Immature natural killer cell (primary cell): ENCODE results near the gene GOSR2. TPM values are rescaled to one million over a fixed set of nuclear protein-coding genes. Genes with fewer than 3 reads are reported as not detected.
"Not testable (repeated sequence)": the region's sequence is repeated elsewhere in the genome, so short reads cannot be mapped to it uniquely, and the experiment has no call there.

ENCODE experiments used
- DNase-seq, 3 donors: peaks; one replicate each; pipeline ENCODE4 v3.0.0; 2022; ENCODE audit warnings: mixed read lengths in 1 of 3
- H3K27ac Mint-ChIP-seq, 6 donors: one replicate each; pipeline ENCODE4 v1.8.0; 2020; ENCODE audit warnings: mixed read lengths in 6 of 6, mild to moderate bottlenecking in 5 of 6, inconsistent platforms in 4 of 6, moderate library complexity in 3 of 6
- H3K27me3 Mint-ChIP-seq, 3 donors: one replicate each; pipeline ENCODE4 v1.8.0; 2020 to 2021; ENCODE audit warnings: low read depth in 3 of 3, mild to moderate bottlenecking in 3 of 3, mixed read lengths in 3 of 3, moderate library complexity in 3 of 3, inconsistent platforms in 1 of 3
- H3K36me3 Mint-ChIP-seq, 3 donors: one replicate each; pipeline ENCODE4 v1.8.0; 2020; ENCODE audit warnings: mixed read lengths in 3 of 3, inconsistent platforms in 2 of 3, mild to moderate bottlenecking in 2 of 3
- H3K4me1 Mint-ChIP-seq, 2 donors: one replicate each; pipeline ENCODE4 v1.8.0; 2020; ENCODE audit warnings: inconsistent platforms in 2 of 2, mild to moderate bottlenecking in 2 of 2, mixed read lengths in 2 of 2, moderate library complexity in 1 of 2
- H3K4me3 Mint-ChIP-seq, 5 donors: one replicate each; pipeline ENCODE4 v1.8.0; 2020; ENCODE audit warnings: mild to moderate bottlenecking in 5 of 5, mixed read lengths in 5 of 5, inconsistent platforms in 3 of 5, moderate library complexity in 3 of 5
- H3K9me3 Mint-ChIP-seq, 6 donors: one replicate each; pipeline ENCODE4 v1.8.0; 2020; ENCODE audit warnings: mild to moderate bottlenecking in 6 of 6, mixed read lengths in 6 of 6, inconsistent platforms in 4 of 6, moderate library complexity in 3 of 6
- polyA plus RNA-seq, 3 donors: library from polyadenylated mRNA; unstranded; fragments of 300-500 nt; fragmentation: Illumina TruSeq; gene quantifications; one replicate each; pipeline ENCODE4 v1.2.3, GENCODE V29; 2021

GOSR2 gene
- polyA plus RNA-seq, 3 donors from 2014 or later, result 36.9 to 62.4 (median 57.6) TPM

- no peak overlapping the region for H3K27ac Mint-ChIP-seq
These were observed 61.4 kb downstream of the GOSR2 start for GRCh38 chr17:46984341-46984740.

GRCh38 chr17:46984892-46985291 is 61.9 kb downstream of the GOSR2 start:
- H3K27me3 Mint-ChIP-seq, result peaks cover 4 to 24% (median 5%) of the 10 kb centered on the region in 3 donors
- H3K36me3 Mint-ChIP-seq, result peaks cover 0 to 8% (median 0%) of the 10 kb centered on the region in 3 donors
- H3K4me1 Mint-ChIP-seq, result peaks cover 0 to 4% of the 10 kb centered on the region in 2 donors
- H3K27ac Mint-ChIP-seq, result no peak overlapping the region
- no peak overlapping the region for H3K4me3 Mint-ChIP-seq
- DNase-seq, result no peak
- no peaks in the 10 kb centered on the region for H3K9me3 Mint-ChIP-seq

More at GRCh38 chr17:46984341-46984740, 61.4 kb downstream of the GOSR2 start:
- no peak overlapping the region for H3K4me3 Mint-ChIP-seq
- peaks cover 0 to 8% (median 0%) of the 10 kb centered on the region in 3 donors for H3K36me3 Mint-ChIP-seq
- peaks cover 6 to 22% (median 9%) of the 10 kb centered on the region in 3 donors for H3K27me3 Mint-ChIP-seq
- no peak for DNase-seq
- peaks cover 1 to 10% of the 10 kb centered on the region in 2 donors for H3K4me1 Mint-ChIP-seq
- H3K9me3 Mint-ChIP-seq, result no peaks in the 10 kb centered on the region

GRCh38 chr17:46986366-46986765 is 63.4 kb downstream of the GOSR2 start:
- no peak overlapping the region for H3K4me3 Mint-ChIP-seq
- H3K4me1 Mint-ChIP-seq, result no peaks in the 10 kb centered on the region
- no peak overlapping the region for H3K27ac Mint-ChIP-seq
- H3K9me3 Mint-ChIP-seq, result no peaks in the 10 kb centered on the region
- peaks cover 0 to 8% (median 0%) of the 10 kb centered on the region in 3 donors for H3K36me3 Mint-ChIP-seq
- H3K27me3 Mint-ChIP-seq, result peaks cover 0 to 19% (median 4%) of the 10 kb centered on the region in 3 donors
- DNase-seq, result no peak

GRCh38 chr17:46987927-46988326 is 65.0 kb downstream of the GOSR2 start:
- not testable (repeated sequence) for H3K4me3 Mint-ChIP-seq, DNase-seq, H3K36me3 Mint-ChIP-seq, H3K9me3 Mint-ChIP-seq, H3K4me1 Mint-ChIP-seq, H3K27ac Mint-ChIP-seq
- peaks cover 0 to 19% (median 4%) of the 10 kb centered on the region in 3 donors for H3K27me3 Mint-ChIP-seq

GRCh38 chr17:46989637-46990431 is 66.9 kb downstream of the GOSR2 start:
- no peaks in the 10 kb centered on the region for H3K36me3 Mint-ChIP-seq
- H3K4me3 Mint-ChIP-seq, result no peak overlapping the region
- DNase-seq, result no peak
- H3K9me3 Mint-ChIP-seq, result no peaks in the 10 kb centered on the region
- peaks cover 0 to 19% (median 4%) of the 10 kb centered on the region in 3 donors for H3K27me3 Mint-ChIP-seq
- no peak overlapping the region for H3K27ac Mint-ChIP-seq
- no peaks in the 10 kb centered on the region for H3K4me1 Mint-ChIP-seq

- Mint-ChIP-seq H3K36me3 (no peaks in the 10 kb centered on the region), H3K4me3 (no peak overlapping the region), H3K9me3 (no peaks in the 10 kb centered on the region), H3K4me1 (no peaks in the 10 kb centered on the region), H3K27ac (no peak overlapping the region), H3K27me3 (peaks cover 0 to 19% (median 2%) of the 10 kb centered on the region in 3 donors)
- no peak for DNase-seq
These were observed 68.7 kb downstream of the GOSR2 start for GRCh38 chr17:46991617-46992016.

Other genes starting within 250 kb of the GOSR2 start
- gene WNT3, start 104.5 kb upstream of the GOSR2 start, polyA plus RNA-seq, result under 1 TPM in 2 of 3 donors, not detected in 1; 0.12 to 0.17 TPM
- gene WNT9B, start 71.6 kb upstream of the GOSR2 start, polyA plus RNA-seq, result not detected
- not detected for gene RPRML, start 56.1 kb downstream of the GOSR2 start, polyA plus RNA-seq